DOHH2 (cell line): Measurements from ENCODE around the gene ZNF391.

Experiments used
- H3F3A ChIP-seq: fragments of 200-600 bp; sonication (generic), shearing (Covaris generic); 2 replicates; pipeline ENCODE4 v1.6.0; 2016; ENCODE audit warnings: antibody characterized with exemption, mild to moderate bottlenecking; ENCODE audit not compliant: control insufficient read depth, insufficient read depth
- H3K27ac ChIP-seq: fragments of 200-600 bp; sonication (generic); 2 replicates; pipeline ENCODE4 v1.5.1; 2014; ENCODE audit warnings: low read depth, mild to moderate bottlenecking, low read length, moderate library complexity
- H3K27me3 ChIP-seq: fragments of 200-600 bp; sonication (generic); 2 replicates; pipeline ENCODE4 v1.6.1; 2014; ENCODE audit warnings: mild to moderate bottlenecking, low read length, mixed read lengths; ENCODE audit not compliant: control insufficient read depth
- H3K36me3 ChIP-seq: fragments of 200-600 bp; sonication (generic); 2 replicates; pipeline ENCODE4 v1.6.1; 2014; ENCODE audit warnings: mild to moderate bottlenecking, low read length, moderate library complexity, mixed read lengths; ENCODE audit not compliant: control insufficient read depth
- H3K4me1 ChIP-seq: fragments of 200-600 bp; sonication (generic); 2 replicates; pipeline ENCODE4 v1.6.1; 2014; ENCODE audit warnings: mild to moderate bottlenecking, low read length, mixed read lengths; ENCODE audit not compliant: control insufficient read depth
- H3K4me2 ChIP-seq: fragments of 200-600 bp; sonication (generic); 2 replicates; pipeline ENCODE4 v1.6.0; 2014; ENCODE audit warnings: mild to moderate bottlenecking, low read length, moderate library complexity
- H3K4me3 ChIP-seq: fragments of 200-600 bp; sonication (generic); 2 replicates; pipeline ENCODE4 v1.5.1; 2014; ENCODE audit warnings: mild to moderate bottlenecking, low read length, mixed read lengths
- H3K79me2 ChIP-seq: fragments of 200-600 bp; sonication (generic); 2 replicates; pipeline ENCODE4 v1.6.1; 2014; ENCODE audit warnings: mild to moderate bottlenecking, low read length, mixed read lengths; ENCODE audit not compliant: control insufficient read depth
- H3K9me2 ChIP-seq: fragments of 200-600 bp; sonication (generic); replicated peaks from 2 replicates; pipeline ENCODE4 v1.6.1; 2014; ENCODE audit warnings: mild to moderate bottlenecking, low read length, mixed read lengths; ENCODE audit not compliant: control insufficient read depth
- H3K9me3 ChIP-seq: fragments of 200-600 bp; sonication (generic); 2 replicates; pipeline ENCODE4 v1.6.1; 2014; ENCODE audit warnings: antibody characterized with exemption, low read length, mixed read lengths; ENCODE audit not compliant: control insufficient read depth, insufficient read depth
- H4K20me1 ChIP-seq: fragments of 200-600 bp; sonication (generic); 2 replicates; pipeline ENCODE4 v1.6.0; 2014; ENCODE audit warnings: low read depth, mild to moderate bottlenecking, antibody characterized with exemption, low read length, moderate library complexity; ENCODE audit not compliant: control insufficient read depth, insufficient read depth
- CTCF ChIP-seq: fragments of 200-600 bp; sonication (generic); IDR thresholded peaks from one replicate; pipeline ENCODE4 v1.5.1; 2014; ENCODE audit warnings: antibody characterized with exemption, mild to moderate bottlenecking, low read depth, low read length; ENCODE audit not compliant: poor library complexity, severe bottlenecking
- EZH2phosphoT487 ChIP-seq: fragments of 200-600 bp; sonication (generic); IDR thresholded peaks from 2 replicates; pipeline ENCODE4 v1.6.1; 2017; ENCODE audit warnings: borderline replicate concordance, mild to moderate bottlenecking, antibody characterized with exemption, low read length, moderate library complexity, mixed read lengths

The ZNF391 gene

GRCh38 chr6:27428502-27428901, 39.9 kb downstream of the ZNF391 start:
- H3K4me1 ChIP-seq, result no peaks in the 10 kb centered on the region
- no peaks in the 10 kb centered on the region for H3K27me3 ChIP-seq
- no peaks in the 10 kb centered on the region for H3F3A ChIP-seq
- no peaks in the 10 kb centered on the region for H3K9me3 ChIP-seq
- H3K36me3 ChIP-seq, result no peaks in the 10 kb centered on the region
- no peaks in the 10 kb centered on the region for H3K79me2 ChIP-seq
- no peak overlapping the region for H3K4me3 ChIP-seq
- H3K4me2 ChIP-seq, result no peak overlapping the region
- no peak for TF ChIP-seq EZH2phosphoT487
- TF ChIP-seq CTCF, result no peak
- H3K9me2 ChIP-seq, result no peaks in the 10 kb centered on the region
- H4K20me1 ChIP-seq, result no peaks in the 10 kb centered on the region
- no peak overlapping the region for H3K27ac ChIP-seq

- no peak overlapping the region for H3K27ac ChIP-seq
- no peaks in the 10 kb centered on the region for H3F3A ChIP-seq
- no peak overlapping the region for H3K4me2 ChIP-seq
- no peaks in the 10 kb centered on the region for H3K9me3 ChIP-seq
- no peak overlapping the region for H3K4me3 ChIP-seq
- H3K36me3 ChIP-seq, result no peaks in the 10 kb centered on the region
- H3K9me2 ChIP-seq, result no peaks in the 10 kb centered on the region
- no peaks in the 10 kb centered on the region for H3K27me3 ChIP-seq
- no peaks in the 10 kb centered on the region for H4K20me1 ChIP-seq
- TF ChIP-seq CTCF (no peak), EZH2phosphoT487 (no peak)
- no peaks in the 10 kb centered on the region for H3K79me2 ChIP-seq
- H3K4me1 ChIP-seq, result no peaks in the 10 kb centered on the region
Observed at GRCh38 chr6:27428966-27429365, 40.4 kb downstream of the ZNF391 start.

GRCh38 chr6:27433714-27434113, 45.2 kb downstream of the ZNF391 start:
- H3K79me2 ChIP-seq, result no peaks in the 10 kb centered on the region
- no peaks in the 10 kb centered on the region for H3K4me1 ChIP-seq
- TF ChIP-seq CTCF, result no peak
- no peak for TF ChIP-seq EZH2phosphoT487
- no peak overlapping the region for H3K27ac ChIP-seq
- H3F3A ChIP-seq, result no peaks in the 10 kb centered on the region
- H4K20me1 ChIP-seq, result no peaks in the 10 kb centered on the region
- no peaks in the 10 kb centered on the region for H3K9me2 ChIP-seq
- no peaks in the 10 kb centered on the region for H3K27me3 ChIP-seq
- H3K36me3 ChIP-seq, result no peaks in the 10 kb centered on the region
- H3K9me3 ChIP-seq, result no peaks in the 10 kb centered on the region
- H3K4me3 ChIP-seq, result no peak overlapping the region
- H3K4me2 ChIP-seq, result no peak overlapping the region

- no peak overlapping the region for H3K4me2 ChIP-seq
- H3K27ac ChIP-seq, result no peak overlapping the region
- no peaks in the 10 kb centered on the region for H4K20me1 ChIP-seq
- no peaks in the 10 kb centered on the region for H3K79me2 ChIP-seq
- H3K9me3 ChIP-seq, result no peaks in the 10 kb centered on the region
- no peaks in the 10 kb centered on the region for H3K9me2 ChIP-seq
- no peaks in the 10 kb centered on the region for H3K27me3 ChIP-seq
- no peak for TF ChIP-seq CTCF
- no peak for TF ChIP-seq EZH2phosphoT487
- no peak overlapping the region for H3K4me3 ChIP-seq
- H3F3A ChIP-seq, result no peaks in the 10 kb centered on the region
- no peaks in the 10 kb centered on the region for H3K36me3 ChIP-seq
- no peaks in the 10 kb centered on the region for H3K4me1 ChIP-seq
Observed at GRCh38 chr6:27439371-27439770, 50.8 kb downstream of the ZNF391 start.
